ENCODE results near the gene ROBO2.

Gene ROBO2

GRCh38 chr3:77040926-77041722 lies 1.2 kb downstream of the ROBO2 start:
- DNase-seq (ENCODE audit: low spot score) = no peak
- no peak for TF ChIP-seq CTCF (IDR thresholded peaks at IDR 0.05)
- peak overlapping the region; percentile 88 for H3K4me3 ChIP-seq
- no peak overlapping the region for H3K27ac ChIP-seq

- no peak for TF ChIP-seq CTCF (IDR thresholded peaks at IDR 0.05)
- Histone ChIP-seq H3K4me3 (peak overlapping the region; percentile 44), H3K27ac (no peak overlapping the region)
- DNase-seq (ENCODE audit: low spot score) = no peak
Observed at GRCh38 chr3:77041811-77042210, 1.9 kb downstream of the ROBO2 start.

- DNase-seq (ENCODE audit: low spot score) = no peak
- Histone ChIP-seq H3K27ac (no peak overlapping the region), H3K4me3 (peak overlapping the region; percentile 8)
- no peak for TF ChIP-seq CTCF (IDR thresholded peaks at IDR 0.05)
Observed at GRCh38 chr3:77042343-77042742, 2.4 kb downstream of the ROBO2 start.

GRCh38 chr3:77042882-77043281 lies 3.0 kb downstream of the ROBO2 start:
- no peak for DNase-seq (ENCODE audit: low spot score)
- H3K4me3 ChIP-seq = peak overlapping the region; percentile 8
- no peak overlapping the region for H3K27ac ChIP-seq
- TF ChIP-seq CTCF (IDR thresholded peaks at IDR 0.05) = no peak

- Histone ChIP-seq H3K27ac (no peak overlapping the region), H3K4me3 (no peak overlapping the region)
- DNase-seq (ENCODE audit: low spot score) = no peak
- no peak for TF ChIP-seq CTCF (IDR thresholded peaks at IDR 0.05)
Observed at GRCh38 chr3:77045686-77046085, 5.8 kb downstream of the ROBO2 start.

- DNase-seq (ENCODE audit: low spot score) = no peak
- Histone ChIP-seq H3K27ac (no peak overlapping the region), H3K4me3 (no peak overlapping the region)
- TF ChIP-seq CTCF (IDR thresholded peaks at IDR 0.05) = no peak
Observed at GRCh38 chr3:77048186-77048585, 8.3 kb downstream of the ROBO2 start.

- Histone ChIP-seq H3K27ac (no peak overlapping the region), H3K4me3 (no peak overlapping the region)
- no peak for TF ChIP-seq CTCF (IDR thresholded peaks at IDR 0.05)
- no peak for DNase-seq (ENCODE audit: low spot score)
Observed at GRCh38 chr3:77051591-77051990, 11.7 kb downstream of the ROBO2 start.
